Neuron (in vitro differentiated cells): ENCODE results near the gene ELOF1.
A peak's percentile ranks its signal among the peaks of the same experiment; 100 is the strongest.

Experiments
- H2AFZ ChIP-seq: one replicate; pipeline ENCODE4 v1.6.1; 2013; ENCODE audit warnings: low read depth, mild to moderate bottlenecking, inconsistent platforms, low read length, moderate library complexity
- H3K27me3 ChIP-seq: one replicate; pipeline ENCODE4 v1.6.1; 2013; ENCODE audit warnings: low read length; ENCODE audit not compliant: insufficient read depth
- H3K36me3 ChIP-seq: one replicate; pipeline ENCODE4 v1.6.1; 2013; ENCODE audit warnings: low read length; ENCODE audit not compliant: insufficient read depth
- H3K4me1 ChIP-seq: one replicate; pipeline ENCODE4 v1.6.1; 2013; ENCODE audit warnings: low read length; ENCODE audit not compliant: insufficient read depth
- H3K4me3 ChIP-seq: 2 replicates; pipeline ENCODE4 v1.5.1; 2013; ENCODE audit warnings: mild to moderate bottlenecking, low read length, moderate library complexity
- H3K9me3 ChIP-seq: one replicate; pipeline ENCODE4 v1.6.1; 2013; ENCODE audit warnings: low read length

ELOF1 gene

DNA sequence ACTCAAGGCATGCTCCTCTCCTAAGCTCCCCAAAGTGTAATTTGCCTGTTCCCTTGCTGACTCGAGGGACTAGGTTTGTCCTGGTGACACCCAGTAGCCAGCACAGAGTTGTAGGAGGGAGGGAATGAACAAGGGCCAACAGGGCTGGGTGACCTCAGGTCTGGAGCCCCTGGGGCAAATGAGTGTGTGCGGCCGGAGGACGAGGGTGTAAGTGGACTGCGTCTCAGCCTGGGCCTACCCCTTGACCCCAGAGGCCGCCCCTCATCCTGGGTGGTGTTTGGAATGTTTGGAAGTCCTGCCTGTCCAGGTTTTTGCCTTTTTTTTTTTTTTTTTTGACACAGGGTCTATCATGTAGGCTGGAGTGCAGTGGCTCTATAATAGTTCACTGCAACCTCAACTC lies 52.1 kb downstream of the ELOF1 start:
- Histone ChIP-seq H3K9me3 (no peaks in the 10 kb centered on the region), H3K4me3 (no peak overlapping the region)

DNA sequence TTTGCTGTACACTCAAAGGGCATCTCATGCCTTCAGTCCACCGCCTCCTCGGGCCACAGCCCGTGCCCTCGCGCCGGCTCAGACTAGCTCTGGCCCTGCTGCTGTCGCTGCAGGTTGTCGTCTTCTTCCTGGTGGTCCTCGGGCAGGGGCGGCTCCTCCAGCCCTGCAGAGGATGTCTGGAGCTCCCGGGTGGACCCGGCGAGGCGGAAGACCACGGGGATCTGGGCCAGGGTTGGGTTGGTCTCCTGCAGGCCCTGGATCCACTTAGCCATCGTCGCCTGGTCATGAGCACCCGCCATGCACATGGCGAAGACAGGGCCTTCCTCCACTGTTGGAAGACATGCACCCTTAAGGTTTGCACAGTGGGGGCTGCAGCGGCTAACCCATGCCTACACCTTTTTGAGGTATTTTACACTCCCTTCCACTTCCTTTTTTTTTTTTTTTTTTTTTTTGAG lies 52.9 kb downstream of the ELOF1 start:
- Histone ChIP-seq H3K9me3 (no peaks in the 10 kb centered on the region), H3K36me3 (peaks cover 2% of the 10 kb centered on the region), H3K27me3 (no peaks in the 10 kb centered on the region), H3K4me3 (peak overlapping the region; percentile 87), H2AFZ (peak overlapping the region; percentile 1), H3K4me1 (peaks cover 10% of the 10 kb centered on the region)

More for the DNA sequence above, 52.1 kb downstream of the ELOF1 start:
- Histone ChIP-seq H2AFZ (no peak overlapping the region), H3K27me3 (no peaks in the 10 kb centered on the region), H3K36me3 (peaks cover 5% of the 10 kb centered on the region), H3K4me1 (peaks cover 10% of the 10 kb centered on the region)

DNA sequence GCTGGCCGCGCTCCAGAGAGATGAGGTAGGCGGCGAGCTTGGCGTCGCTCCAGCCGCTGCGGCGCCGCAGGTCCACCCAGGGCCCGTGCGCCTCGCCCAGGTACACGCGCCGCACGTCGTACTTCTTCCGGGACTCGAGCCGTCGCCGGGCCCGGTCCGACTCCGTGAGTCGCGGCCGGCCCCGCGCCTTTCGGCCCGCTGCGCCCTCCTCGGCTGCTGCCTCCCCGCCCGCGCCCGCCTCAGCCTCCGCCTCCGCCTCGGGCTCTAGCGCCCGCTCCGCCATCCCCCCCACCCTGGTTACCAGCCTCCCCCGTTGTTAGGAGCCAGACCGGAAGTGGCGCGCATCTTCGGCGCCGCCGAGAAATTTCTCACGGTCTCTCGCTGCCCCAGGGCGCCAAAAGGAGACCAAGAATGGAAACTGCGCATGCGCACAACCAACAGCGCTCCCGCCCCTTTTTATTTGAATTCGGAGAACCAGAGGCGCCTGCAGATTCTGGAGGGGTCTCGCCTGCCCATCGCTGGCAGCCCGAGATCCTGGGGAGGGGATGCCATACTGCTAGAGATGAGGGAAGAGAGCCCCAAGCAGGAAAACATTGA lies 53.4 kb downstream of the ELOF1 start, which contains the start of gene ZNF653:
Gene ZNF653 (minus strand): TSS at position 336 of the 597 bp plus-strand sequence. CDS start 53 bp downstream, at position 283.
- Histone ChIP-seq H3K27me3 (no peaks in the 10 kb centered on the region), H2AFZ (peak within 1 kb of the TSS; percentile 1)

DNA sequence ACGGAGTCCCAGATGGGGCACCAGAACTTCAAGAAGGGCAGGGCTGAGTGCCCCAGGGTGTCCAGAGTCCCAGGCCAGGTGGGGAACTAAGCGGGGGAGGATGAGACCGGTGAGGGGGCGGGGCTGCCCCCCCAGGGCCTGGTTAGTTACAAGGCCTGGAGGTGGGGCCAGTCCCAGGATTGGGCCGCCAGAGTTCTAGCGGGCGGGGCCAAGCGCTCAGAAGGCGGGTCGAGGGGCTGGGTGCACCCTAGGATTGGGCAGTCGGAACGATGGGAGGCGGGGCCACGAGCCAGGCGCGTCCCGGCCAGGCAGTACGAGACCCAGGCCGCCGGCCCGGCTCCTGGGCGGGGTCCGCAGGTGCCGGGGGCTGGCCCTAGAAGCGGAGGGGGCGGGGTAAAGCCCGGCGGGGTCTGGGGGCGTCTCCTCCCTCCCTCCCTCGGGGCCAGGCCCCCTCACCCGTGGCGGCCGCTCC lies 54.0 kb downstream of the ELOF1 start:
- H3K9me3 ChIP-seq = no peaks in the 10 kb centered on the region
- H3K36me3 ChIP-seq = peaks cover 2% of the 10 kb centered on the region
- peak overlapping the region; percentile 1 for H2AFZ ChIP-seq
- H3K4me3 ChIP-seq = peak overlapping the region; percentile 87
- H3K4me1 ChIP-seq = peaks cover 10% of the 10 kb centered on the region
- H3K27me3 ChIP-seq = no peaks in the 10 kb centered on the region

More for the DNA sequence above, 53.4 kb downstream of the ELOF1 start, which contains the start of gene ZNF653:
- H3K4me3 ChIP-seq = peak within 1 kb of the TSS; percentile 87
- H3K36me3 ChIP-seq = peaks cover 2% of the 10 kb centered on the region
- H3K9me3 ChIP-seq = no peaks in the 10 kb centered on the region
- H3K4me1 ChIP-seq = peaks cover 10% of the 10 kb centered on the region

DNA sequence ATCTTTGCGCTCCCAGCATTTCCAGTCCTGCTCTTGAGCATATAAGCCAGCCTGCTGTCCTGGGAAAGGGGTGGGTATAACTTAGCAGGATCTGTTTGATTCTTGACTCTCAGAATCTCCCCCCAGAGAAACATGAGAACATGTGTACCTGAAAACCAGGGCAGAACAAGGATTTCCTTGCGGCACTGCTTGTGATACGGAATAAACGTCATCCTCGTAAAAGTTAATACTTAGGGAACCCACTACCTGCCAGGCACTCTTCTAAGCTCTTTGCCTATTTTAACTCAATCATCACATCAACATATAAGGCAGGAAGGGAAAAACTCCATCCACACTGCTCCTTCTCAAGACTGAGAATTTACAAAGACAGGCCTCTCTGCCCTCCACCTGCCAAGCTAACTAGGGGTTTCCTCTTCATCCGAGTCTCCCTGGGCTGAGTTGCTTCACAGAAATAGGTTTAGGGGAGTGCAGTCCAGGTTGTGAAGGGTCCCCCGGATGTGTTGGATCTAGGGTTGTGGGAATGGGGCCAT lies 54.5 kb downstream of the ELOF1 start:
- H3K9me3 ChIP-seq = no peaks in the 10 kb centered on the region
- peak overlapping the region; percentile 87 for H3K4me3 ChIP-seq
- H3K36me3 ChIP-seq = peaks cover 2% of the 10 kb centered on the region
- peak overlapping the region; percentile 1 for H2AFZ ChIP-seq
- peaks cover 10% of the 10 kb centered on the region for H3K4me1 ChIP-seq
- H3K27me3 ChIP-seq = no peaks in the 10 kb centered on the region
